Tibial nerve (tissue), 4 donors: Measurements from ENCODE around the gene LMF1.

Source experiments
- CTCF ChIP-seq, 5 experiments: fragments of 200-600 bp in 3 of 5; fragments of 450-650 bp in 2 of 5; sonication (generic) in 3 of 5; IDR thresholded peaks; one replicate each; pipeline ENCODE4 v1.5.1; 2016 to 2019; ENCODE audit warnings: antibody characterized with exemption in 5 of 5, mild to moderate bottlenecking in 3 of 5, moderate library complexity in 2 of 5
- EP300 ChIP-seq, 2 donors: sonication (generic); formaldehyde crosslinking; IDR thresholded peaks; one replicate each; pipeline ENCODE4 v1.6.1; 2017; ENCODE audit warnings: antibody characterized with exemption in 2 of 2, mild to moderate bottlenecking in 1 of 2
- POLR2A ChIP-seq, 2 donors: fragments of 450-650 bp; IDR thresholded peaks; one replicate each; pipeline ENCODE4 v1.6.1; 2017; ENCODE audit warnings: antibody characterized with exemption in 2 of 2, mild to moderate bottlenecking in 2 of 2, moderate library complexity in 2 of 2

GRCh38 chr16:919658-920050, 51.1 kb downstream of the LMF1 start:
- no peak for TF ChIP-seq POLR2A (IDR thresholded peaks at IDR 0.05)
- no peak for TF ChIP-seq CTCF (IDR thresholded peaks at IDR 0.05)
- no peak for TF ChIP-seq EP300 (IDR thresholded peaks at IDR 0.05)
